ENCODE data around the gene PTPRF.
A peak's percentile ranks its signal among the peaks of the same experiment; 100 is the strongest.

GRCh38 chr1:43582162-43582566 is 51.5 kb downstream of the PTPRF start:
- TF ChIP-seq MAX (IDR thresholded peaks at IDR 0.05): peak; percentile 42
- peak; percentile 47; the same call in 1 of the 2 replicates for TF ChIP-seq EP300 (IDR thresholded peaks at IDR 0.05; ENCODE audit: borderline replicate concordance)
- TF ChIP-seq EGR1 (IDR thresholded peaks at IDR 0.05): no peak
- TF ChIP-seq RAD21 (IDR thresholded peaks at IDR 0.05; ENCODE audit: low read depth): 0 out of 2 replicates have a peak, but pooled peaks have one; percentile 10
- TF ChIP-seq, protein P1, sequence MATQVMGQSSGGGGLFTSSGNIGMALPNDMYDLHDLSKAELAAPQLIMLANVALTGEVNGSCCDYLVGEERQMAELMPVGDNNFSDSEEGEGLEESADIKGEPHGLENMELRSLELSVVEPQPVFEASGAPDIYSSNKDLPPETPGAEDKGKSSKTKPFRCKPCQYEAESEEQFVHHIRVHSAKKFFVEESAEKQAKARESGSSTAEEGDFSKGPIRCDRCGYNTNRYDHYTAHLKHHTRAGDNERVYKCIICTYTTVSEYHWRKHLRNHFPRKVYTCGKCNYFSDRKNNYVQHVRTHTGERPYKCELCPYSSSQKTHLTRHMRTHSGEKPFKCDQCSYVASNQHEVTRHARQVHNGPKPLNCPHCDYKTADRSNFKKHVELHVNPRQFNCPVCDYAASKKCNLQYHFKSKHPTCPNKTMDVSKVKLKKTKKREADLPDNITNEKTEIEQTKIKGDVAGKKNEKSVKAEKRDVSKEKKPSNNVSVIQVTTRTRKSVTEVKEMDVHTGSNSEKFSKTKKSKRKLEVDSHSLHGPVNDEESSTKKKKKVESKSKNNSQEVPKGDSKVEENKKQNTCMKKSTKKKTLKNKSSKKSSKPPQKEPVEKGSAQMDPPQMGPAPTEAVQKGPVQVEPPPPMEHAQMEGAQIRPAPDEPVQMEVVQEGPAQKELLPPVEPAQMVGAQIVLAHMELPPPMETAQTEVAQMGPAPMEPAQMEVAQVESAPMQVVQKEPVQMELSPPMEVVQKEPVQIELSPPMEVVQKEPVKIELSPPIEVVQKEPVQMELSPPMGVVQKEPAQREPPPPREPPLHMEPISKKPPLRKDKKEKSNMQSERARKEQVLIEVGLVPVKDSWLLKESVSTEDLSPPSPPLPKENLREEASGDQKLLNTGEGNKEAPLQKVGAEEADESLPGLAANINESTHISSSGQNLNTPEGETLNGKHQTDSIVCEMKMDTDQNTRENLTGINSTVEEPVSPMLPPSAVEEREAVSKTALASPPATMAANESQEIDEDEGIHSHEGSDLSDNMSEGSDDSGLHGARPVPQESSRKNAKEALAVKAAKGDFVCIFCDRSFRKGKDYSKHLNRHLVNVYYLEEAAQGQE (IDR thresholded peaks at IDR 0.05; ENCODE audit: low read depth): no peak
- TF ChIP-seq ZBTB7A (IDR thresholded peaks at IDR 0.05; ENCODE audit: low read depth): no peak
- TF ChIP-seq YY1 (IDR thresholded peaks at IDR 0.05; ENCODE audit: low read depth): no peak
- no peak for TF ChIP-seq FOXM1 (IDR thresholded peaks at IDR 0.05; ENCODE audit: borderline replicate concordance, low read depth)
- TF ChIP-seq TEAD4 (IDR thresholded peaks at IDR 0.05): no peak
- TF ChIP-seq CREB1 (IDR thresholded peaks at IDR 0.05; ENCODE audit: low read depth): no peak
- TF ChIP-seq CEBPB (IDR thresholded peaks at IDR 0.05): no peak
- TF ChIP-seq TAF1 (IDR thresholded peaks at IDR 0.05; ENCODE audit: low read depth): no peak
